GM21367 (cell line): Measurements from ENCODE around the gene ANKMY1.

ENCODE experiments used
- ATAC-seq: cut with Tn5 transposase; IDR thresholded peaks from one replicate; pipeline ENCODE4 v1.9.1; 2021; ENCODE audit not compliant: unreplicated experiment

Gene ANKMY1

DNA sequence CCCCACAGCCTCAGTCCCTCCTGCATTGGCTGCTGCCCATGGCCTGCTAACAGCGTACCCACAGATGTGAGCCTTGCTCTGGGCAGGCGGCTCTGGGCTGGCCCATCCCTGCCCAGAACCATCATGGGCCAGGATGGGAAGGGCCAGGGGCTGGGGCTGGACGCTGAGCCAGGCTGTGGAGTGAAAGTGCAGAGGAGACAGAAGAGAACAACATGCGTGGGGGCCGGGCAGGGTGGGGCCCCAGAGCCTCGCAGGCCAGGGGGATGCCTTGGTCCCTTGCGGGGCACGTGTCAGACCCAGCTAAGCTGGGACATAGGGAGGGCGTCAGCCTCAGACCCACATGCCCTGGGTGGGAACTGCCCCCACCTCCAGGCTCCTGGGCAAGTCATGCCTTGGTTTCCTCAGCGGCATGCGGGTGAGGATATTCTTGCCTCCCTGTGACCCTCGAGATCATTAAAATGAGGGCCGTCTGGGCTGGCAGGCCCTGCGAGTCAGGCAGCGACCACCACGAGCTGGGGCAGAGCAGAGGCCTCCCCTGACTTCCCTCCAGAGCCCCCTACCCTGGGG lies 95.0 kb downstream of the ANKMY1 start:
- no peak for ATAC-seq

DNA sequence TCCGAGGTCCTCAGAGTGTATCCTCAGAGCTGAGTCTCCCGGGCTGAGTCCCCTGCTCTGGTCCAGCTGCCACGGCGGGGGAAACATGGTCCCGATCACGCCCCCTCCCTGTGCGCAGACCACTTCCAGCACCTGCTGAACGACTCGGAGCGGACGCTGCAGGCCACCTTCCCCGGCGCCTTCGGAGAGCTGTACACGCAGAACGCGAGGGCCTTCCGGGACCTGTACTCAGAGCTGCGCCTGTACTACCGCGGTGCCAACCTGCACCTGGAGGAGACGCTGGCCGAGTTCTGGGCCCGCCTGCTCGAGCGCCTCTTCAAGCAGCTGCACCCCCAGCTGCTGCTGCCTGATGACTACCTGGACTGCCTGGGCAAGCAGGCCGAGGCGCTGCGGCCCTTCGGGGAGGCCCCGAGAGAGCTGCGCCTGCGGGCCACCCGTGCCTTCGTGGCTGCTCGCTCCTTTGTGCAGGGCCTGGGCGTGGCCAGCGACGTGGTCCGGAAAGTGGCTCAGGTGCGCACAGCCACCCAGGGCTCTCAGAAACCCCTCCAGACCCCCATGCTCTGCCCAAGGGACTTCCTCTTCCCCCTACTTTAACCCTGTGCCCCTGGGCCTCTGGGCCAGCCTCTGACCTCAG lies 95.6 kb downstream of the ANKMY1 start:
- no peak for ATAC-seq

DNA sequence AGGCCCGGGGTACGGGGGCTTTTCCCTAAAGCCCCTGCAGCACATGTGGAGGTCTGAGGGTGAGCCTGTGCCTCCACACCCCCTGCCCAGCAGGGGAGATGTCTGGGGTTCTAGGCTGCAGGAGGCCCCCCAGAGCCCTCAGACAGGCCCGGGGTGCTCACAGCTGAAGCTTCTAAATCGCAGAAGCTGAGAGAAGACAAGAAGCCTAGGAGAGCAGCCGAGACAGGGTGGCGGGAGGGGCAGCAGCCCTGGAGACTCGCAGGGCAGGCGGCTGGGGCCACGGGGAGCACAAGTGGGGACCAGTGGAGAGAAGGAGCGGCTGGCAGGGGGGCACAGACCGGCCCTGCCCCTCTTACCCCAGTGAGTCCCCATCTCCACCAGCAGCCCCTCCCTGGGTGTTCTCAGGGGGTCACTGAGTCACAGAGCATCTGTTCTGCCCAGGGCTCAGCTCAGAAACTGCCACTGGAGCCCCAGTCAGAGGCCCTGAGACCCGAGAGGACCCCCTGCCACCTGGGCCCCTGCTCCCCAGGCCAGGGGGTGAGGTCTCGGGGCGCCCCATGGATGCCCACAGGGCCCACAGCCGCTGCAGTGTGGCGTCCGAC lies 96.2 kb downstream of the ANKMY1 start:
- no peak for ATAC-seq

- no peak for ATAC-seq
Measured at GRCh38 chr2:240460781-240461431, 96.9 kb downstream of the ANKMY1 start.

DNA sequence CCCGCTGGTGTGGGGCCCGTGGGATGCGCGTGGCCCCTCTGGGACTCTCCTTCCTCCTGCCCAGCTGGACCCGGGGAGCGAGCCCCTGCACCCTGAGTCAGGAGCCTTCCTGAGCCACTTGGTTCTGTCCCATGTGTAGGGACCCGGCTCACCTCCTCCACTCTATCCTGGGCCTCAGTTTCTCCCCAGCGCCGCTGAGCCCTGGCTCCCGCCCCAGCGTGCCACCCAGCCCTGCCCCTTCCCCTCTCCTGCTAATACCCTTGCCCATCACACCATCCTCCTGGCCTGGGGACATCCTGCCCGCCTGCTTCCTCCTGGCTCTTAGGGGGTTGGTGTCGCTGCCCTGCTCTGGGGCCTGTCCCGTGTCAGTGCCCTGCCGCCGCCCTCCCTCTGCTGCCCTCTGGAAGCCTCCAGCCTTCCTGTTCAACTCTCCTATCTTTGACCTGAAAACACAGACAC lies 97.5 kb downstream of the ANKMY1 start:
- no peak for ATAC-seq

- no peak for ATAC-seq
Measured at GRCh38 chr2:240459401-240460252, 98.2 kb downstream of the ANKMY1 start.

DNA sequence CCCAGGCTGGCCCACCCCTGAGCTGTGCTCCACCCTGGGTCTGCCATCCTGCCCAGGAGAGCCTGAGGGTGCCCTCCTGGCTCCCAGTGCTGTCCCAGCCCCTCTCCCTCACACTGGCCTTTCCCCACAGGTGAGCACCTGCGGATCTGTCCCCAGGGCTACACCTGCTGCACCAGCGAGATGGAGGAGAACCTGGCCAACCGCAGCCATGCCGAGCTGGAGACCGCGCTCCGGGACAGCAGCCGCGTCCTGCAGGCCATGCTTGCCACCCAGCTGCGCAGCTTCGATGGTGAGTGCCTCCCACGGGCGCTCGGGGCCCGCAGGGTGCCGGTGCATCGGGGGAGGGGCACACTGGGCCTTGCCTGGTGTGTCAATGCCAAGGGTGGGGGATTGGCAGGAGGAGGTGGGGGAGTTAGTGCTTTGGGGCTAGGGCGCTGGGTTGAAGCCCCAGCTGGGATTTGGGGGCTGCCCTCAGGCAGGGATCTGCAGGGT lies 98.8 kb downstream of the ANKMY1 start:
- no peak for ATAC-seq

- no peak for ATAC-seq
Measured at GRCh38 chr2:240458044-240458899, 99.5 kb downstream of the ANKMY1 start.

DNA sequence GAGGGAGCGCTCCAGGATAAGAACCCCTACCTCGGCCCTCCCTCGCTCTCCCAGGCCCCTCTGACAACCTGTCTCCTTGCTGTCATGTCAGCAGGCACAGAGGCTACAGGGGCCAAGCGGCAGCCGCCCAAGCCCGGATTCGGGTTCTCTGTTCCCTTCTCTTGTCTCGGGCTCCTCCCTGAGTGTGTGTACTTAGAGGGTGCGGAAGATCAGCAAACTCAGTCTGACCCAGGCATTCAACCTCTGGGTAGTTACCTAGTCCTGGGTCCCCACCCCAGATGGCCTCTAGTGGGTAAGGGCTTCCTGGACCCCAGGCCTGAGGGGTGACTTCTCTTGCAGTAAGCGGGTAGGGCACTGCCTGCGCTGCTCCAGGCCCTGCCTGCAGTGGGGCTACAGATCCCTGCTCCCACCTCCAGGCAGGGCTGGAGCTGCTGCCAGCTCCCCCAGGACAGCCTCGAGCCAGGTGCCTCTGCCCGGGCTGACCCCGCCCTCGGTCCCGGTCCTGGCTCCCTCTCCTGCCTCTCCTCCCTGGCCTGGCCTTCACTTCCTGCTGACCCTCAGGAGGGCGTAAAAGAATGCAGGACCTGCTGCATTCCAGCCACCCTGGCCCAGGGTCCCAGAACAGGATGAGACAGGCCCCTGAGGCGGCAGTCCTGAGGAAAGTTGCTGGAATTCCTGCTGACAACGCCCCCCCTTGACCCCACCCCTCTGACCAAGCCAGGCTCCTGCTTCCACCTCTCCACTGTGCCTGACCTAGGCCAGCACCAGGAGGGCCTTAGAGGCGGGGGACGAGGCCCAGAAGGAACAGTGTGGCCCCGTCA lies 100.4 kb downstream of the ANKMY1 start:
- no peak for ATAC-seq

GRCh38 chr2:240456447-240457222 lies 101.2 kb downstream of the ANKMY1 start:
- ATAC-seq = no peak

GRCh38 chr2:240455647-240456446 lies 101.9 kb downstream of the ANKMY1 start:
- ATAC-seq = no peak

DNA sequence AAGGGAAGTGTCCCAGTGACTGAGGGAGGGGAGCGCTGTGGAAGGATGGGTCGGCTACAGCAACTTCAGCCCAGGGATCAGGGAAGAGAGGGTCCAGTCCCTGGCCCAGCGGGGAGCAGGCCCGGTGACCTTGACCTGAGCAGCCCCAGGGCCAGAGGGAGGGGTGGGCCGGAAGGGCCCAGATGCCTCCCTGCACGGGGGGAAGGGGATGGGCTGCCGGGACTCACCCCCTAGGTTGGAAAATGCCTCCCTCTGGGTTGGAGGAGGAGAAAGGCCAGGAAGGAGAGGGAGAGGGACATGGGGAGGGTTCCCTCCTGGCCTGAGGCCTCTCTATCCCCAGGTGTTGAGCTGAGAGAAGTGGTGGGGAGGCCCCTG lies 102.5 kb downstream of the ANKMY1 start:
- ATAC-seq = no peak

DNA sequence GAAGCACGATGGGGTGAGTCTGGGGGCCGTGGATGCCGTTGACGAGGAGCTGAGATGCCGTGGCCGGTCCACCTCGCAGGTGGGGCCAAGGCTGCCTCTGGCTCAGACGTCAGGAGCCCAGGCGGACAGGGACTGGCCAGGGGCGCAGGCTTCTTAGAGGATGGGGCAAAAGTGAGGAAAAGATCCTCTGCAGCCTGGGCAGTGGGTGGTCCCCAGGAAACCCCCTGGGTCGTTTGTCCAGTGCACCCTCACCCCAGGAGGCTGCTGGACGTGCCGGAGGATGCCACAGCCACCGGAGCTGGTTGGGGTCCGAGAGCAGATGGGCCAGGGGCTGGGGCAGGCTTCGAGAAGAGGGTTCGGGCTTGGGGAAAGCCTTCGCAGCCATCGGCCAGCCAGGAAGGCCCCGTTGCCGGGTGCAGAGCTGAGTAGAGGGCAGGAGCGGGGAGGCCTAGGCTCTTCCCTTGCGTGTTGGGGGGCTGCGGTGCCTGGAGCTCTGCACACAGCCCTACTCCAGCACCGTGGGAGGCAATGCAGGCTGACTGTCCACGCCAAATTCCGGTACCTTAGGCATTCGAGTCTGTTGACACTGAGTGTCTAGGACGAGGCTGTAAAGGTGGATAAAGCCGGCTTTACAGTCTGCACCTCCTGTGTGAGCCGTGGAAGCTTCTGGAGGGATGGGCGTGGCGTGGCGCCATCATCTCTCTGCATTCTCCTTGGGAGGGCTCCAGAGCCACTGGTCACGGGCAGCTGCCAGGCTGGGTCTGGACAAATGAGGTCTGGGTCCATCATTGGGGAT lies 103.5 kb downstream of the ANKMY1 start:
- no peak for ATAC-seq

DNA sequence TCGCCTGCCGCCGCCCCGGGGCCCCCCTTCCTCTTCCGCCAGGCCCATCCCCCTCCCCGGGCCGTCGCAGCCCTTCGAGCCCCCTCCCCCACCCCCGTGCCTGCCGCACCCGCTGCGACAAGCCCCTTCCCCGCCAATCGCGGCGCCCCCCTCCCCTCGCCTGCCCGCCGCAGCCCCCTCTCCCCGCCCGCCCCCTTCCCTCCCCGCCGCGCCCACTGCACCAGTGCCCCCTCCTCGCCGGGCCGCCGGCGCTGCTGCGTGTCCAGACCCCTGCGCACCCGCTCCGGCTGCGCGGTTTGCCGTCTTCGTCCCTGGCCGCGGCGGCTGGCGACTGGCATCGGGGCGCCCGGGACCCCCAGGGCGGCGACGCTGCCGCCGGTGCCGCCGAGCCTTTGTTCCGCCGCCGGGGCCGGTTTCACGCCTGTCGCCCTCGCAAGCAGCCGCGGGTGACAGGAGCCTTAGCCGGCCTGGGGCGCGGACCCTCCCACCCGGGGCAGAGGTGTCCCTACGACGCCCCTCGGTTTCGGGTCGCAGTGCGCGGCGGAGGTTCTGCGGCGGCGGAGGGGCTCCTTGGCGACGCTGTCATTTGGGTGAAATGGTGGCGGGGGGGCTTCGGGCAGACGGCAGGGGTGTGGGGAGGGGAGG lies 104.2 kb downstream of the ANKMY1 start:
- no peak for ATAC-seq

DNA sequence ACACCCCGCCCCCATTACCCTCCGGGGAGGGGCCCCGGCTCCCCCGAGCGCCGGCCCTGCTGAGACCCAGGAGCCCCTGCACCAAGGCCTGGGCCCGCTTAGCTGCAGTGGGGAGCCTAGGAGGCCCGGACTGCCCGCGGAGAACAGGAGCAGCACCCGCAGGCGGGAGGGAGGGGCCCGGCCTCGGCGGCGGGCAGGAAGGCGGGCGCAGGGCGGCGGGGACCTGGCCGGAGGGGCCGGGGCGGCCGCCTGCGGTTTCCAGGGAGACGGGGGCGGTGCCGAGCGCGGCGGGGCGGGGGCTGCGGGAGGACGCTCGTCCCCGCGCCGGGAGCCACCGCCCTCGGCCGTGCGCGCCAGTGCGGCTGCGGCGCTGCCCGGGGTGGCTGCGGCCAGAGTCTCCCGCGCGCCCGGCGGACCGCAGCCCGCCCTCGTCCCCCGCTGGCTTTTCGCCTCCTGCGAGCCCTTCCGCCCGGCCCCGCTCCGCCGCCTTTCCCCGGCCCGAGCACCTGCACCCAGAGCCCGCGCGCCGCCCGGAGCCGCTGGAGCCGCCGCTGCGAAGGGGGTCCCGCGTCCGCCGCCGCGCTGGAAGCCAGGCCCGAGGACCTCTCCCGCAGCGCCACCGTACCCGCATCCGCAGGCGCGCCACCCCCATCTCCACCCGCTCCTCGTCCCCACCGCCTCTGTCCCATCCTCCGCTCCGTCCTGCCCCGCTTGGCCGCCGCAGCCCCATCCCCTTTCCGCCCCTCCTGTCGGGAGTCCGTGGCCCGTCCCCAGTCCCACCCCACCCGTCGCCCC lies 105.1 kb downstream of the ANKMY1 start:
- ATAC-seq = no peak
